Left lung (tissue), 10 donors: ENCODE data around the gene FCHSD1. TPM values are rescaled to one million over a fixed set of nuclear protein-coding genes. Genes with fewer than 3 reads are reported as not detected.

Experiments
- ATAC-seq: fragments of 200-7000 bp; cut with Tn5 transposase; one replicate; pipeline ENCODE4 v1.9.1; 2020; ENCODE audit warnings: moderate library complexity
- DNase-seq, 4 donors: peaks; one replicate each; pipeline ENCODE4 v3.0.0-alpha.2; 2013 to 2020
- H3K27ac ChIP-seq, 2 donors: fragments of 200-600 bp; sonication (generic) in 1 of 2; one replicate each; pipeline versions ENCODE4 v1.5.0 to v1.8.0; 2020 to 2021
- H3K27me3 ChIP-seq, 2 donors: fragments of 200-600 bp; sonication (generic) in 1 of 2; one replicate each; pipeline versions ENCODE4 v1.5.0 to v1.8.0; 2020 to 2021
- H3K36me3 ChIP-seq, 2 donors: fragments of 200-600 bp; sonication (generic) in 1 of 2; one replicate each; pipeline versions ENCODE4 v1.5.0 to v1.8.0; 2020 to 2021
- H3K4me1 ChIP-seq, 2 donors: fragments of 200-600 bp; one replicate each; pipeline ENCODE4 v1.8.0; 2021
- H3K4me3 ChIP-seq, 2 donors: fragments of 200-600 bp; sonication (generic) in 1 of 2; one replicate each; pipeline versions ENCODE4 v1.5.0 to v1.8.0; 2020 to 2021; ENCODE audit warnings: mild to moderate bottlenecking in 1 of 2
- H3K9me3 ChIP-seq, 2 donors: fragments of 200-600 bp; sonication (generic) in 1 of 2; one replicate each; pipeline versions ENCODE4 v1.5.0 to v1.8.0; 2020 to 2021
- intact Hi-C, 2 donors: fragments of 100-400 bp; cut with DNase I; formaldehyde crosslinking; loops; one replicate each; pipeline versions ENCODE4 v1.11.2 to v1.14.2; 2022
- polyA plus RNA-seq, 6 donors: library from polyadenylated mRNA; unstranded; fragments of 120-200 nt; gene quantifications; one replicate each; pipeline ENCODE4 v1.2.1, GENCODE V29; 2013; ENCODE audit not compliant: insufficient read length in 6 of 6
- total RNA-seq, 2 donors: library from RNA; stranded (reverse); fragmentation: NEBNext Ultra II Directional; extraction: Animal tissue kit (Norgen Biotek cat#: 25700); gene quantifications; one replicate each; pipeline ENCODE4 v1.2.1, GENCODE V29; 2021
- TF ChIP-seq, protein P1 (sequence below), 2 donors: fragments of 200-600 bp; sonication (generic) in 1 of 2; IDR thresholded peaks; one replicate each; pipeline versions ENCODE4 v1.5.0 to v1.8.0; 2021; ENCODE audit warnings: antibody characterized with exemption in 2 of 2
- donor health status: DM: no; HTN: yes; CAD: no.
- donor health status: DM: no; HTN: no; CAD: no.

Gene FCHSD1
- total and polyA plus RNA-seq, 8 donors, result 17.4 to 29.7 (median 21.3) TPM

DNA sequence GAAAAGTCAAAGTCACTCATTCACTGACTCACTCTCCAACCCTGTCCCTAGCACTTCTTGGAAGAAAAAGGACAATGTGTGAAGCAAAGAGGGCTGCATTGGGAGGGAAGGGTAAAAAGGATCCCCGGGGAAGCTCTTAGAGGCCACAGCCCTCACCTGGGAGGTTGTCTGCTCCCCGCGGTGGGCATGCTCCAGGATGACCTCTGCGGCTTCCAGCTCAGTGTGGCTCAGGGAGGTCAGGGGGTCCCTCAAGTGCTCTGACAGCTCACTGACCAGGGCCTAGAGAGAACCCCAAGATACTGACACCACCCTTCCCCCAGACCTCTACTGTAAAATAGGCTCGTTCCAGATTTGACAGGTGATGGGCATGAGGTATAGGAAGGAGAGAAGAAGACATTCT is 4.0 kb downstream of the FCHSD1 start:
- H3K4me1 ChIP-seq, result peaks cover 0 to 22% of the 10 kb centered on the region in 2 donors
- no peaks in the 10 kb centered on the region for H3K9me3 ChIP-seq
- intact Hi-C loops, result no loop called here
- H3K27me3 ChIP-seq, result no peaks in the 10 kb centered on the region
- DNase-seq (no peak), ATAC-seq (no peak)
- H3K27ac ChIP-seq, result no peak overlapping the region
- H3K36me3 ChIP-seq, result peaks cover 0 to 34% of the 10 kb centered on the region in 2 donors
- TF ChIP-seq, protein P1, sequence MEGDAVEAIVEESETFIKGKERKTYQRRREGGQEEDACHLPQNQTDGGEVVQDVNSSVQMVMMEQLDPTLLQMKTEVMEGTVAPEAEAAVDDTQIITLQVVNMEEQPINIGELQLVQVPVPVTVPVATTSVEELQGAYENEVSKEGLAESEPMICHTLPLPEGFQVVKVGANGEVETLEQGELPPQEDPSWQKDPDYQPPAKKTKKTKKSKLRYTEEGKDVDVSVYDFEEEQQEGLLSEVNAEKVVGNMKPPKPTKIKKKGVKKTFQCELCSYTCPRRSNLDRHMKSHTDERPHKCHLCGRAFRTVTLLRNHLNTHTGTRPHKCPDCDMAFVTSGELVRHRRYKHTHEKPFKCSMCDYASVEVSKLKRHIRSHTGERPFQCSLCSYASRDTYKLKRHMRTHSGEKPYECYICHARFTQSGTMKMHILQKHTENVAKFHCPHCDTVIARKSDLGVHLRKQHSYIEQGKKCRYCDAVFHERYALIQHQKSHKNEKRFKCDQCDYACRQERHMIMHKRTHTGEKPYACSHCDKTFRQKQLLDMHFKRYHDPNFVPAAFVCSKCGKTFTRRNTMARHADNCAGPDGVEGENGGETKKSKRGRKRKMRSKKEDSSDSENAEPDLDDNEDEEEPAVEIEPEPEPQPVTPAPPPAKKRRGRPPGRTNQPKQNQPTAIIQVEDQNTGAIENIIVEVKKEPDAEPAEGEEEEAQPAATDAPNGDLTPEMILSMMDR (IDR thresholded peaks at IDR 0.05), result no peak
- no peak overlapping the region for H3K4me3 ChIP-seq

DNA sequence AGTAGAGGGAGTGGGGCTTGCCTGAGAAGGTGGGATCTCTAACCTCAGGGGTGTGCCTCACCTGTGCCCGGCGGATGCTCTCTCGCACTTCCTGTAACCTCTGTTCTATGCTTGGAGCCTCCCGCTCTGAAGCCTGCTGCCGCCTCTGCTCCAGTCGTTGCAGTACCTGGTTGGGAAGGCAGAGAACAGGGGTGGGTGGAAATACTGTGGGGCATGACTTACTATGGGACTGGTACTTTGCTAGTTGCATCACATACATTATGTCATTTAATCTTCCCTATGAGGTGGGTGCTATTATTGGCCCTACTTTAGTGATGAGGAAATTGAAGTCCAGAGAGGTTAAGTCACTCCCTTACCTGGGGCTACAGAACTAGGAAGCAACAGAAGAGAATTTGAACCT is 5.2 kb downstream of the FCHSD1 start:
- Histone ChIP-seq H3K4me3 (no peak overlapping the region), H3K27me3 (no peaks in the 10 kb centered on the region), H3K36me3 (peaks cover 0 to 41% of the 10 kb centered on the region in 2 donors), H3K4me1 (peaks cover 0 to 12% of the 10 kb centered on the region in 2 donors), H3K9me3 (no peaks in the 10 kb centered on the region), H3K27ac (no peak overlapping the region)
- intact Hi-C loops, result no loop called here
- ATAC-seq, result no peak
- TF ChIP-seq, protein P1 (IDR thresholded peaks at IDR 0.05), result no peak
- no peak for DNase-seq

DNA sequence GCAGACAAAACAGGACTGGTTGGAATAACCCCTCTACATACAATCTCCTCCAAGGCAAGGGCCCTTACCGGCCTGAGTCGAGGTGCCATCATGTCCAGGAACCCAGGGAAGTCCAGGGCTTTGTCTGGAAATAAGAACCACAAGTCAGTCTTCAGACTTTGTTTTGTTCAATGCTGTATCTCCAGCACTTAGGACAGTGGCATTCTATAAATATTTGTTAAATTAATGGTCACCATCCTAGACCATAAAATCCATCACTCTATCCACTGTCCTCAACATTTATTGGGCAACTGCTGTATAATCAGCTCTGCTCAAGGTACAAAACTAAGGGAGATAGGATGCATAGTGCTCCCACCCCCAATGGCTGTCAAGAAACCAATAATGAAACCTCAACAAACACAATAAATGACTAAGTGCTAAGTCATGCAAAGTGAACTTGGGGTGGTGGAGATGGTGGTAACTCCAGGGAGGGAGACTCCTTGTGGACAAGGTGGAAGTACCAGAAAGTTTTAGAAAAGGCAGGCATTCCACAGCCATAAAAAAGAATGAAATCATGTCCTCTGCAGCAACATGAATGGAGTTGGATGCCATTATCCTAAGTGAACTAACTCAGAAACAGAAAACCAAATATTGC is 9.5 kb downstream of the FCHSD1 start:
- TF ChIP-seq, protein P1 (IDR thresholded peaks at IDR 0.05), result no peak
- intact Hi-C loops, result no loop called here
- no peak for ATAC-seq
- Histone ChIP-seq H3K27ac (no peak overlapping the region), H3K27me3 (no peaks in the 10 kb centered on the region), H3K4me3 (no peak overlapping the region), H3K36me3 (peaks cover 0 to 46% of the 10 kb centered on the region in 2 donors), H3K9me3 (no peaks in the 10 kb centered on the region), H3K4me1 (peaks cover 0 to 16% of the 10 kb centered on the region in 2 donors)
- DNase-seq, result no peak

DNA sequence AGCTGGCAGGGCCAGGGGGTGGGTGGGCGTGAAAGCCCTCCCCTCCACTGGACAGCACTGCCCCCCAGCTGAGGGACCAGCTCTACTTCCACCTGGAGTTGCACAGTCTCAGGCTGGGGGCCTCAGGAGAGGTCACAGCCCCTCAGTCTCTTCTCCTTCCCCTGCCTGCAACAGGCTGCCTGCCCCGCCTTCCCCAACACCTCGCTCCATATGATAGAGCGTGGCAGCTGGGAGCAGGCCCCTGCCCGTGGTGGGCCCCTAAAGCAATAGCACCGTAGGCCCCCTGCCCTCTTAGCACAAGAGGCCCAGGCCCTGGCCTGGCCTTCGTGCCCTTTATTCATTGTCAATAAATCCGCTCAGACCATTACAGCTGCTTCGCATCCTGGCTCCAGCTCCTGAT is 10.5 kb downstream of the FCHSD1 start:
- Histone ChIP-seq H3K36me3 (peaks cover 0 to 35% of the 10 kb centered on the region in 2 donors), H3K9me3 (no peaks in the 10 kb centered on the region), H3K4me3 (no peak overlapping the region), H3K27ac (no peak overlapping the region), H3K4me1 (peaks cover 3 to 22% of the 10 kb centered on the region in 2 donors), H3K27me3 (no peaks in the 10 kb centered on the region)
- DNase-seq, result no peak
- ATAC-seq, result no peak
- intact Hi-C loops, result no loop called here
- TF ChIP-seq, protein P1 (IDR thresholded peaks at IDR 0.05), result no peak

DNA sequence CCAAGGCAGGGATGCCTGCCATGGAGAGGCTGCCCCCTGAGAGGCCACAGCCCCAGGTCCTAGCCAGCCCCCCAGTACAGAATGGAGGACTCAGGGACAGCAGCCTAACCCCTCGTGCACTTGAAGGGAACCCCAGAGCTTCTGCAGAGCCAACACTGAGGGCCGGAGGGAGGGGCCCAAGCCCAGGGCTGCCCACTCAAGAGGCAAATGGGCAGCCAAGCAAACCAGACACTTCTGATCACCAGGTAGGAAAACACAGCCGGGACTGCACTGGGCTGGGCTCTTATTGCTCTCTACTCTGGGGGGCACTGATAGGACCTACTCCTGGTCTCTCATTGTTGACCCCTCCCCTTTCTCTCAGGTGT is 11.2 kb downstream of the FCHSD1 start:
- Histone ChIP-seq H3K9me3 (no peaks in the 10 kb centered on the region), H3K4me1 (peaks cover 10 to 29% of the 10 kb centered on the region in 2 donors), H3K27ac (no peak overlapping the region), H3K27me3 (no peaks in the 10 kb centered on the region), H3K4me3 (no peak overlapping the region), H3K36me3 (peaks cover 0 to 28% of the 10 kb centered on the region in 2 donors)
- DNase-seq (no peak), ATAC-seq (no peak)
- intact Hi-C loops, result no loop called here
- TF ChIP-seq, protein P1 (IDR thresholded peaks at IDR 0.05), result no peak
